ENCODE data around the gene HSD17B7. TPM values are rescaled to one million over a fixed set of nuclear protein-coding genes. Genes with fewer than 3 reads are reported as not detected.
A peak's percentile ranks its signal among the peaks of the same experiment; 100 is the strongest.
"Not testable (repeated sequence)": the region's sequence is repeated elsewhere in the genome, so short reads cannot be mapped to it uniquely, and the experiment has no call there.

HSD17B7 gene, protein sequence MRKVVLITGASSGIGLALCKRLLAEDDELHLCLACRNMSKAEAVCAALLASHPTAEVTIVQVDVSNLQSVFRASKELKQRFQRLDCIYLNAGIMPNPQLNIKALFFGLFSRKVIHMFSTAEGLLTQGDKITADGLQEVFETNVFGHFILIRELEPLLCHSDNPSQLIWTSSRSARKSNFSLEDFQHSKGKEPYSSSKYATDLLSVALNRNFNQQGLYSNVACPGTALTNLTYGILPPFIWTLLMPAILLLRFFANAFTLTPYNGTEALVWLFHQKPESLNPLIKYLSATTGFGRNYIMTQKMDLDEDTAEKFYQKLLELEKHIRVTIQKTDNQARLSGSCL
- total RNA-seq = 18.9 TPM

- DNase-seq = peak; percentile 84
Measured at GRCh38 chr1:162790303-162790984, at the start of gene HSD17B7. HSD17B7 (plus strand) TSS chr1:162790702; CDS start chr1:162790801, 99 bp downstream.

DNA sequence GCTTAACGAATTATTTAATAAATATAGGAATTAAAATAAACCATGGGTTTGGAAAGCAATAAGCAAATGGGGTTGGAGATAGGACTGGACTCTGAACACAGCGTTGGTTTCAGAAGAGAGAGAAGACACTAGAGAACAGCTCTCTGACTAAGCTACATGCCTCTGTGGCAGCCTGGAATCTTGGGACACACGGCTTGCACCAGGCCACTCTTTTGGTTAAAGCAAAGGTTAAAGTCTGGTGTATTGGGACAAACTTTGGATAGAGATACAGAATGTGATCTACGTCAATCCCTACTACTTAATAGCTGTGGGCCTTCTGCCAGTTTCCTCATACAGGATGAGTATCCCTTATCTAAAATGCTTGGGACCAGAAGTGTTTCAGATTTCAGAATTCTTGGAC, 49.7 kb upstream of the HSD17B7 start:
- DNase-seq = no peak

DNA sequence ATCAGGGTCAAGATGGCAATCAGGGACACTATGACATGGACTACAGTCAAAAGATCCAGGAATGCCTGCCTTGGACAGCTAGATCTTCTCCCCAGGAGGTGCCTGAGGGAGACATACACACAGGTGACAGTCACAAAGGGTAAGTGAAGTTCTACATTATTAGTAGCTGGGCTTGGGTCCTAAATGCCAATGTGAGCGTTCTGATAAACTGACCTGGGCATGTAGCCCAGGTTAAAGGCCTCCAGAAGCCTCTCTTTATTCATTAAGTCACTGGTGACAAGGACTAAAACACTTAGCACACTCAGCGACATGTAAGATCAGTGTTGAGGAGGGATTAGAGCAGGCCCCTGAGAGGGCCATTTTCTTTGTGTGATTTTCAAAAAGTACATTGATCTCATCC, 48.9 kb upstream of the HSD17B7 start:
- DNase-seq = no peak

GRCh38 chr1:162746264-162746942, 44.1 kb upstream of the HSD17B7 start:
- not testable (repeated sequence) for DNase-seq

DNA sequence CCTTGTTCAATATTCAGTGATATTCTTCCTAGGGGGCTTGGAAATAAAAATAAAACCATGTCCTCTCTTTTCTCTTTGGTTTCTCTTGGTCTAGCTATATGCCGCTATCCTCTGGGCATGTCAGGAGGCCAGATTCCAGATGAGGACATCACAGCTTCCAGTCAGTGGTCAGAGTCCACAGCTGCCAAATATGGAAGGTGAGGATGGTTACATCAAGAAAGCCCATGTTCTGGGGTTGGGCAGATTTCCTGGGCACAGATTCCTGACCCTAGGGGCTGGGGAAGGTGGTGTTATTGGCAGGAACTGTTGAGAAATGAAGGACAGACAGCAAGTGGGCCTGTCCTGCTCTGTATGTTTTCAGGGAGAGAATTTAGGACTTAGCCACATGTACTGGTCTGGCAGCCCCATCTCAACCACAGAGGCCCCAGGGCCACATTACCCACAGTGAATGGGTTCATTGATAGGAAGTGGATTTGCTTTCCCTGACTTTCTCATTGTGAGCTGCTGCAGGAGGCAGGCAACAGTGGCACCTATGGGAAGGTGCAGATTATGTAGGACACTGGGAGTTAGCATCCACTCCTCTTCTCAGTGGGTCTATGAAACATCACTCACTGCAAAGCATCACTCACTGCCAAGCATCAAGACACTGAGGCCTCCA, 37.4 kb upstream of the HSD17B7 start:
- no peak for DNase-seq

GRCh38 chr1:162753998-162754585, 36.4 kb upstream of the HSD17B7 start:
- no peak for DNase-seq

GRCh38 chr1:162755306-162755705, 35.2 kb upstream of the HSD17B7 start:
- DNase-seq = no peak

- DNase-seq = no peak
Measured at GRCh38 chr1:162756523-162756922, 34.0 kb upstream of the HSD17B7 start.

DNA sequence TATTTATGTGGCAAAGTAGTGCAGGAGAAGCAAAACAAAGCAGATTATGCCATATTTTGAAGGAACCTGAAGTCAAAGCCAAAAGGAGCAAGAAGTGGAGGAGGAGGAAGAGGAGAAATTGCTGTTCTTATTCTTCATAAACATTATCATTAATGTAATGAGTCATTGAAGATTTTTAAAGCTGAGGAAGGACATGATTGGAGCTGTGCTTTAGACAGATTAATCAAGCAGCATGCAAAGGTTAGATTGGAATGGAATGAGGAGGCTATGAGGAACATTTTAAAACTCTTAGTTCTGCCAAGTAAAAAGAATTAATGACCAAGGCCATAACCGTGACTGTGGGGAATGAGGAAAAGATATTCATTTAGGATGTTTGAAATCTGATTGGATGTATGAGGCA, 33.0 kb upstream of the HSD17B7 start:
- no peak for DNase-seq

DNA sequence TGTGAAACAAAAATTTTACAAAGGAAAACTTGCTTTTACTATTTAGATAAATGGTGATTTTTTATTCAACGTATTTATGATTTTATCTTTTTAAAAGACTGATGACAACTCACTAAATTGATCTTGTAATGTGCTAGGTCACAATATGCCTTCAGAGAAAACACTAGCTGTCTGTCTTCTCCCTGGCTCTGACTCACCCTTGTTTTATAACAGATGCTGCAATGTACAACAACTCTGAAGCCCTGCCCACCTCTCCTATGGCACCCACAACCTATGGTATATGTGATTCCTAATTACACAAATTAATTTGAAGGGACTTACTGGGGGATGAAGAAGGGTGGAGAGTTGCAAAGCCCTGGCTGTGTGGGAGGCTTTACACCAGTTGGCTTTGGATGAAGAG, 24.7 kb upstream of the HSD17B7 start:
- no peak for DNase-seq

DNA sequence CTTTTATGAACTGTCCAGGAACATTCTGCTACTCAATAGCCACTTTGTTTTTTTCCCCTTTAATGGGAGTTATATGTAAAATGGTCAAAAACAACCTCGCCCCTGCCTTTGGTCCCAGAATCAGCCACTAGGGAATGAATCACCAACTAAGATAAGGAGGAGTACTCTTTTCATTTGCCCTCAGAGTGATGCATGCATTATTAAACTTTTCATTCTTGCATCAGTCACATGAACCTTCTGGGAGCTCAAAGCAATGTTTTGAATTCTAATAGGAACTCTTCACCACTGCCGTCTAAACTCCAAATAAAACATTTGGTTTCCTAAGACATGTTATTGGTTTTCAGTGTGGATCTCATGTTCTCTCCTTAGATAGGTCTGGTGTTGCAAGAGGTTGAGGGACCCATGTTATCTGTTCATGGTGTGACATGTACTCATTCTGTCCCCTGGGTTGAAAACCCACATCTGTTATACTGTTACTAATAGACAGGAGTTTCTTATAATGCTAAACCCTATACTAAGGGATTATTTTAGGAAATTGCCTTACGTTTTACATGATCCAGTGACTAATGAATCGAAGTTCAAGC, 17.8 kb upstream of the HSD17B7 start:
- DNase-seq = no peak

GRCh38 chr1:162774007-162774406, 16.5 kb upstream of the HSD17B7 start:
- DNase-seq = no peak

- no peak for DNase-seq
Measured at GRCh38 chr1:162779043-162779442, 11.5 kb upstream of the HSD17B7 start.

DNA sequence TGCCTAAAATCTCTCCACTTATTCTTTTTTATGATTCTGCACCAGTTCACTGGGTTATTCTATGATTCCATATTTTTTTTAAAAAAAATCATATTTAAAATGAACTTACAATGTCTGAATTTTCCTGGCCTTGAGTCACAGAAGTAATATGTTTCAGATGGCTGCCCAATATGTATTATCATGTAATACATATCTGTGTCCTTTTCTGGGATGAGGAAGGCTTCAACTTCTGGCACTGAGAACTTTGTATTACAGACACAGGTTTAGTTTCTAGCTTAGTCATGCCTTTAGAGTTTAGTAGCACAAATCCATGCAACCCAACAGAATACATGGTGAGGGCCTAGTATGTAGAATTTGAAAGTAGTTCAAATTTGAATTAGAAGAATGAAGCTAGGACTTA, 7.8 kb upstream of the HSD17B7 start:
- peak; percentile 2 for DNase-seq

DNA sequence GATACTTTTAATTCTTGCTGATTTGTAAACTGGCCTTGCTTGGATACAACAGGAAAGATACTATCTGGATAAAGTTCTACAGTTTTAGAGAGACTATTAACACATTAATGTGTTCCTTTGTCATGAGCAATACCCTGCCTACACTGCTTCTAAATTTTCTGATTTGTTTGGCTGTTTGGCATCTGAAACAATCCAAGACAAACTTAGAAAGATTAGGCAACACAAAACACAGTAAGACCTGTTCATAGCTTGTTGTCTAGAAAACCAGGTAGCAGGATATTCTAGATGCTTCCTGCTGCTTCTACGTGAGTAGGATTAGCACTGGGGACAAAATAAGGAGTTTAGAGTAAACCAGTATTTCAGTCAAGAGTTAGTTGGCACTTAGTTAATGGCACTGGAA, 5.6 kb upstream of the HSD17B7 start:
- DNase-seq = not testable (repeated sequence)

DNA sequence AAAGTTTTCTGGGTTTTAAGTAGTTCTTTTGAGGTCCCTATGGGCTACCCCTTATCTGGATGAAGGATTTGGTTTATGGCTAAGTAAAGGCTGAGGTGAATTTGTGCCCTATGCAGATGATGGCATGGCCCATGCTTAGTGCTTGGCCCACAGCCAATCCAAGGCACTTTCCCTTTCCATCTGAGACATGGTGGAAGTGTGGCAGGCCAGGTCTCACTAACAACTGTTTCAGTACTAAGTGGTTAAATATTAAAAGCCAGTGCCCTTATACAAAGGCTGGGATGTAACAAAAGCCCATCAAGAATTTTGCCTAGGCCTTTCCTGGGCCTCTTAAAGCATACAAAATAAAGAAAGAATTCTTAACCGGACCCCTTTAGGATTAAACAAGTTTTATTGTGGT, 1.7 kb upstream of the HSD17B7 start:
- DNase-seq = peak; percentile 7

DNA sequence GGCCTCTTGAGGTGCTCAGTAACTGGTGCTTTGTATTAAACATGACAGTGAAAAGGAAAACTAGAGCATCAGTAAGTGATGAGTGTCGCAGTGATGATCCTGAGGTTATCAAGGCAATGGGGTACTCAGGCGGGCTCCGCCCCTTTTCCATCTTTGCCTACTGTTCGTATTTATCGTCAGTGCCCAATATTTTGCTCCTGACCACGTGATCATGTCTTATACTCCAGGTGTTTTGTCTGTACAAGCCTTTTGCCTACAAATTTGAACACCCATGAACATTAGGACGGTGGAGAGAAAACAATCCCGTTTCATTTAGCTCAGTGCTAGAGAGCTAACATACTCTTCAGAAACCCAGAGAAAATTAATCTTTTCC, 469 bp downstream of the HSD17B7 start:
- peak; percentile 29 for DNase-seq

- not testable (repeated sequence) for DNase-seq
Measured at GRCh38 chr1:162794284-162794683, 3.8 kb downstream of the HSD17B7 start.

- not testable (repeated sequence) for DNase-seq
Measured at GRCh38 chr1:162796617-162797279, 6.2 kb downstream of the HSD17B7 start.

- DNase-seq = peak; percentile 86
Measured at GRCh38 chr1:162799995-162800830, 9.7 kb downstream of the HSD17B7 start.
